Progenitor cell of endocrine pancreas (in vitro differentiated cells): ENCODE data around the gene MMAB. TPM values are rescaled to one million over a fixed set of nuclear protein-coding genes. Genes with fewer than 3 reads are reported as not detected.
A peak's percentile ranks its signal among the peaks of the same experiment; 100 is the strongest.

Experiments
- DNase-seq: peaks from one replicate; pipeline ENCODE4 v3.0.0; 2021; ENCODE audit warnings: low spot score; ENCODE audit not compliant: unreplicated experiment
- H3K27ac Mint-ChIP-seq: 2 replicates; pipeline ENCODE4 v1.8.0; 2021; ENCODE audit warnings: mild to moderate bottlenecking, moderate library complexity, mixed read lengths
- H3K27me3 Mint-ChIP-seq: 2 replicates; pipeline ENCODE4 v1.8.0; 2021; ENCODE audit warnings: mixed read lengths
- H3K36me3 Mint-ChIP-seq: 2 replicates; pipeline ENCODE4 v1.8.0; 2022; ENCODE audit warnings: mixed read lengths; ENCODE audit not compliant: insufficient read depth
- H3K4me1 Mint-ChIP-seq: 2 replicates; pipeline ENCODE4 v1.8.0; 2021; ENCODE audit warnings: low read depth, mixed read lengths
- H3K4me3 Mint-ChIP-seq: 2 replicates; pipeline ENCODE4 v1.8.0; 2021; ENCODE audit warnings: low read depth, mild to moderate bottlenecking, moderate library complexity, mixed read lengths
- H3K9me3 Mint-ChIP-seq: 2 replicates; pipeline ENCODE4 v1.8.0; 2021; ENCODE audit warnings: low read depth, mixed read lengths
- total RNA-seq: library from RNA; stranded (reverse); gene quantifications from 2 replicates; pipeline ENCODE4 v1.2.1, GENCODE V29; 2021
- TF ChIP-seq, protein P1 (sequence below): fragments of 200-600 bp; sonication (generic); IDR thresholded peaks from one replicate; pipeline ENCODE4 v1.5.0; 2021; ENCODE audit warnings: antibody characterized with exemption, mild to moderate bottlenecking; ENCODE audit not compliant: unreplicated experiment

Gene MMAB
- total RNA-seq, 1 donor from 2014 or later = 35.3 TPM

DNA sequence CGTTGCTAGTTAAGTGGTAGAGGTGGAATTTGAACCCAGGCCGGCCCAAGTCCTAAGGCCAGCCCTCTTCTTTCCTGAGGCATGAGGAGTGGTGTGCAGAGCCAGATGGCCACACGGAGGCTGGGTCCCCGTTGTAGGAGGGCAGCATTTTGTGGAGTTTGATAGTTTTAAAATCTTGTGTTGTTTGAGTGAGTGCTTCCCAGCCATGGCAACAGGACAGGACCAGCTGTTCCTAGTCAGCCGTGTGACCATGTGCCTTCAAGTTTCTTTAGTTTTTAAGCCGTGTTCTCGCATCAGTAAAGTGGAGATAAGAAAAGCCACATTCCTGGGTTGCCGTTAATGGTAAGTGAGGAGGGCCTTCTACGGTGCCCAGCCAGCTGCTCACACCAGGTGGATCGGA is 51.5 kb downstream of the MMAB start:
- H3K36me3 Mint-ChIP-seq = peaks cover 17% of the 10 kb centered on the region
- H3K9me3 Mint-ChIP-seq = no peaks in the 10 kb centered on the region

GRCh38 chr12:109519787-109520186 is 53.5 kb downstream of the MMAB start:
- Mint-ChIP-seq H3K27ac (no peak overlapping the region), H3K36me3 (peaks cover 18% of the 10 kb centered on the region)

More for the DNA sequence above, 51.5 kb downstream of the MMAB start:
- Mint-ChIP-seq H3K4me3 (no peak overlapping the region), H3K4me1 (no peaks in the 10 kb centered on the region), H3K27me3 (no peaks in the 10 kb centered on the region), H3K27ac (no peak overlapping the region)
- TF ChIP-seq, protein P1, sequence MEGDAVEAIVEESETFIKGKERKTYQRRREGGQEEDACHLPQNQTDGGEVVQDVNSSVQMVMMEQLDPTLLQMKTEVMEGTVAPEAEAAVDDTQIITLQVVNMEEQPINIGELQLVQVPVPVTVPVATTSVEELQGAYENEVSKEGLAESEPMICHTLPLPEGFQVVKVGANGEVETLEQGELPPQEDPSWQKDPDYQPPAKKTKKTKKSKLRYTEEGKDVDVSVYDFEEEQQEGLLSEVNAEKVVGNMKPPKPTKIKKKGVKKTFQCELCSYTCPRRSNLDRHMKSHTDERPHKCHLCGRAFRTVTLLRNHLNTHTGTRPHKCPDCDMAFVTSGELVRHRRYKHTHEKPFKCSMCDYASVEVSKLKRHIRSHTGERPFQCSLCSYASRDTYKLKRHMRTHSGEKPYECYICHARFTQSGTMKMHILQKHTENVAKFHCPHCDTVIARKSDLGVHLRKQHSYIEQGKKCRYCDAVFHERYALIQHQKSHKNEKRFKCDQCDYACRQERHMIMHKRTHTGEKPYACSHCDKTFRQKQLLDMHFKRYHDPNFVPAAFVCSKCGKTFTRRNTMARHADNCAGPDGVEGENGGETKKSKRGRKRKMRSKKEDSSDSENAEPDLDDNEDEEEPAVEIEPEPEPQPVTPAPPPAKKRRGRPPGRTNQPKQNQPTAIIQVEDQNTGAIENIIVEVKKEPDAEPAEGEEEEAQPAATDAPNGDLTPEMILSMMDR = no peak
- DNase-seq = no peak

DNA sequence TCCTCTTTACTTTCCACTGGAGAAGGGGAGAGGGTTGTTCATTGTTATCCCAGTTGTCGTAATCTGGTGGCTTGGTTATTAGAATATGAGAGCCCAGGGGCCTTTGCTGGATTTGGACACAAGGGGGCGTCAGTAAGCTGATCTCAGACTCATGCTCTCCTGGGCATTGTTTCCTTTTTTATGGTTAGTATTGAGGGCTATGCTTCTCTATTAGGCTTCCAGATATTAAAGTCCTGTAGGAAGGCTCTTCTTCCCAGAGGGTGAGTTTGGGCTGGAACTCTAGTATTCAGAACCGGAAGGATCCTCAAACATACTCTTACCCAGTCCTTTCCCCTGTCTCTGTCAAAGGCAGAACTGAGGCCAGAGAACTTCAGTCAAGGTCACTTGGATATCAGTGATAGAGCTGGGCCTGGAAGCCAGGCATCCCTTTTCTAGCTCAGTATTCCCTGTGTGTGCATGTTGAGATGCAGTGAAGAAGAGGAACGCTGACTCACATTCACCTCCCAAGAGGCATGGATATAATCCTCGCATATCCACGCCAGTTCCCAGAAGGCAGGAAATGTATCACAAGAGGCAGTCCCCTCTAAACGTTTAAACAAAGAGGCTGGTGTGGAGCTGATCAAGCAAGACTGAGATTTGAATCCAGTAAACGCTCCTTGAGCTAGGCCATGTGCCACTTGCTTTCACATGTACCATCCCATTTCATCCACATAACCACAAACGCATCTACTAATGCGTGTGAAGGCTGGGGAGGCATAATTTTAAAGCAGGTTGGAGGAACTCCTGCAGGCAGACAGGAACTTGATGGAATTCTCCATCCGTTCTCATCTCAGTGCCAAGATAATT is 54.3 kb downstream of the MMAB start:
- TF ChIP-seq, protein P1 = peak; percentile 91
- no peak overlapping the region for H3K4me3 Mint-ChIP-seq
- H3K4me1 Mint-ChIP-seq = no peaks in the 10 kb centered on the region
- peaks cover 21% of the 10 kb centered on the region for H3K36me3 Mint-ChIP-seq
- no peaks in the 10 kb centered on the region for H3K9me3 Mint-ChIP-seq
- DNase-seq = peak; percentile 46
- H3K27me3 Mint-ChIP-seq = no peaks in the 10 kb centered on the region
- H3K27ac Mint-ChIP-seq = no peak overlapping the region

More at GRCh38 chr12:109519787-109520186, 53.5 kb downstream of the MMAB start:
- DNase-seq = no peak
- no peaks in the 10 kb centered on the region for H3K9me3 Mint-ChIP-seq
- no peak overlapping the region for H3K4me3 Mint-ChIP-seq
- H3K4me1 Mint-ChIP-seq = no peaks in the 10 kb centered on the region
- H3K27me3 Mint-ChIP-seq = no peaks in the 10 kb centered on the region
- TF ChIP-seq, protein P1 = no peak

DNA sequence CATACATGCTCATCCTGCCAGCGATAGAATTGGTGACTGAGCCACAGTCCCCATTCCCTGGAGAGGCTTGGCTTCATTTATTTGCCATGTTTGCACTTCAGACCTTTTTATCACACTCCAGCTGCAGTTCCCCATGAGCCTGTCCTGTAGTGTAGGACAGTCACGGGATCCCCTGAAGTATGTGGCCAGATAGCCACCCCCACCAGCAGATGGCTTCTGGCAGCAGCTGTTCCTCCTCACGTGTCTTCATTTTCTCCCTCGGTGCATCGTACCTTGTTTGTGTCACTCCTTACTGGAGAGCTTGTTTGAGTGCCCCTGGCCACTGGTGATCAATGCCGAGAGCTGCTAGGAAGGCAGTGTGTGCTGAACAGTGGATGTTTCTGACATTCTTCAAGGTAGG is 55.7 kb downstream of the MMAB start:
- no peak for DNase-seq
- Mint-ChIP-seq H3K27me3 (no peaks in the 10 kb centered on the region), H3K36me3 (peaks cover 24% of the 10 kb centered on the region), H3K9me3 (no peaks in the 10 kb centered on the region), H3K27ac (no peak overlapping the region), H3K4me1 (no peaks in the 10 kb centered on the region), H3K4me3 (no peak overlapping the region)
- TF ChIP-seq, protein P1 = no peak

DNA sequence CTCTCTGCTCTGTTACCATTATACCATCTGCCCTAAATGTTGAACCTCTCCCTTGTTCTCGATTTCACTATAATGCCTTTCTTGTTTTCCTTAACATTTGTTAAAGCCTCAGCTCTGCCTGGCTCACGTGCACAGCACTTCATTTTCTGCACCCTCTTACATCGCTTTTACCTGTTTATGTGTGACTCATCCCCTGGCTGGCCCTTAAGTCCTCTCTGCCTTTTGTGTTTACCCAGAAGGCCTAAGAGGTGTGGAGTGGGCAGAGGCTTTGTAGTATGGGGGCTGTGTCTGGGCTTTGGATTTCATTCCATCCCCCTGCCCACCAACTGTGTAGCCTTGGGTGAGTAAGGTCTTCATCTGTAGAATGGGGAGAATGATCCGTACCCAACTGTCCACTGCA is 59.3 kb downstream of the MMAB start:
- no peak for DNase-seq
- Mint-ChIP-seq H3K36me3 (peaks cover 35% of the 10 kb centered on the region), H3K9me3 (no peaks in the 10 kb centered on the region), H3K4me1 (no peaks in the 10 kb centered on the region), H3K4me3 (no peak overlapping the region), H3K27ac (no peak overlapping the region), H3K27me3 (no peaks in the 10 kb centered on the region)
- TF ChIP-seq, protein P1 = no peak
